GM19025 (cell line): ENCODE results near the gene COL5A1.
"Not testable (repeated sequence)": the region's sequence is repeated elsewhere in the genome, so short reads cannot be mapped to it uniquely, and the experiment has no call there.

Experiments
- ATAC-seq: cut with Tn5 transposase; IDR thresholded peaks from one replicate; pipeline ENCODE4 v1.9.1; 2021; ENCODE audit warnings: mild to moderate bottlenecking, low read depth, moderate library complexity; ENCODE audit not compliant: unreplicated experiment

Gene COL5A1

DNA sequence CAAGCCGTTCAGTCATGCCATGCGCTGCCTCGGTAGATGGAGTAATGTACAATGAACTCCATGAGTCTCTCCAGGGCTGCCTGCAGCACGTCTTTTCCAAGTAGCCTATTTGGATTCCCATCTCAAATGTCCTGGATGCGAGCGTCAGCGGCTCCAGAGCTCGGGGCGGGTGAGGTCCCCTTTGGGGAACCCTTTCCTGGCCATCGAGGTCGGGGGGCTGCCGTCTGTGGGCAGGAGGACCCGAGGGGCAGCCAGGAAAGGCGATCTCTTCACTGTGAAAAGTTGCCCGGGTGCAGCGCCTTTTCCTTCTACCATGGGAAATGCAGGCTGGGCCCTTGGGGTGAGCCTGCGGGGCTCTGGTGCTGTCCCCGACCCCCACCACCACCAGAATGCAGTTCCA, 202.1 kb downstream of the COL5A1 start:
- ATAC-seq: no peak

DNA sequence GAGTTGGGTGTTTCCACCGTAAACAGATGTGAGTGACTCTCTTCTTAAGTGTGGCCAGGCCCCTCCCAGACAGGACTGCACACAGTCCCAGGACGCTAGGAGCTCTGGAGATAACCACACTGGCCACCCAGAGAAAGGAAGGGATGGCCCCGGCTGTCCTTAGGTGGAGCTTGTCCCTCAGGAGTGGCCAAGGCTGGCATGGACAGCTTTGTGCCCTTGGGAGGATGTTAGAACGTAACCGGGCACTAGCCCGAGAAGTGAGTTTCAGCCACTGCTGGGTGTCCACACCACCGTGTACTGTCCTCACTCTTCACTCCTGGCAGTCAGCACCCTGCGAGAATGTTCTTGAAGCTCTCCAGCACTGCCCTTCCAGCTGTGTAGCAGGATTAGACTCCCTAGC, 203.2 kb downstream of the COL5A1 start:
- no peak for ATAC-seq

DNA sequence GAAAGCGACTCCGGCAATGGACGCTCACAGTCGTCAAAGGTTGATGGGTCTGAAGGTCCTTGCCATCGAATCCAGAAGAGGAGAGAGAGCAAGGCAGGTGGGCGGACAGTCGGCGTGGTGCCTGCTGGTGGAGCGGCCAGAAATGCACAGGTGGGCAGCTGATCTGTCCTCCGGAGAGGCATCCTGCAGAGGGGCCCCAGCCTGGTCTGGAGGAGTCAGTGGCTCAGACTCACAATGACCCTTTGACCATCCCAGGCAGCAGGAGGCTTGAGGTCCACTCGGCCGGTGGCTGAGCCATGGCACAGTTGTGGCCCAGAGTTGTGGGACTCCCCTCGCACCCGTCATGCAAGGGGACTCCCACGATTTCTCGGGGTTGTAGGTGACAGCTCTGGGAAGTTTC, 204.6 kb downstream of the COL5A1 start:
- ATAC-seq: no peak

DNA sequence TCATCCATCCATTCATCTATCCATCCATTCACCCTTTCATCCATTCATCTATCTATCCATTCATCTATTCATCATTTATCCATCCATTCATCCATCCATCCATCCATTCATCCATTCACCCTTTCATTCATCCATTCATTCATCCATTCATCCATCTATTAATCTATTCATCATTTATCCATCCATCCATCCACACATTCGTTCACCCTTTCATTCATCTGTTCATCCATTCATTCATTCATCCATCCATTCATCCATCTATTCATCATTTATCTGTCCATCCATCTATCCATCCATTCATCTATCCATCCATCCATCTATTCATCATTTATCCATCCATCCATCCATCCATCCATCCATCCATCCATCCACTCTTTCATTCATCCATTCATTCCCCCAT, 205.1 kb downstream of the COL5A1 start:
- no peak for ATAC-seq

DNA sequence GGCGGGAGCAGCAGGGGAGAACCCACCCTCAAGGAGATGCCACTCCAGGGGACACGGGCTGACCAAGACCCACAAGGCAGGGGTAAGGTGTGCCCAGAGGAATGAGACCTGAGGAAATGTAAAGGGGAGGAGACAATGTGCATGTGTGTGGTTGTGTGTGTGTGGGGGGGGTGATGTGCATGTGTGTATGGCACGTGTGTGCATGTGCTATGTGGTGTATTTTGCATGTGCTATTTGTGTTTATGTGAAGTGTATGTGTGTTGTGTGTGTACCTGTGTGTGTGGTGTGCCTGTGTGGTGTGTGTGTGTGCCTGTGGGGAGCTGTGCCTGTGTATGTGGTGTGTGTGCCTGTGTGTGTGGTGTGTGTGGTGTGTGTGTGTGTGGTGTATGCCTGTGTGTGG, 205.5 kb downstream of the COL5A1 start:
- ATAC-seq: no peak

- ATAC-seq: no peak
Measured at GRCh38 chr9:134847752-134848432, 206.3 kb downstream of the COL5A1 start.

DNA sequence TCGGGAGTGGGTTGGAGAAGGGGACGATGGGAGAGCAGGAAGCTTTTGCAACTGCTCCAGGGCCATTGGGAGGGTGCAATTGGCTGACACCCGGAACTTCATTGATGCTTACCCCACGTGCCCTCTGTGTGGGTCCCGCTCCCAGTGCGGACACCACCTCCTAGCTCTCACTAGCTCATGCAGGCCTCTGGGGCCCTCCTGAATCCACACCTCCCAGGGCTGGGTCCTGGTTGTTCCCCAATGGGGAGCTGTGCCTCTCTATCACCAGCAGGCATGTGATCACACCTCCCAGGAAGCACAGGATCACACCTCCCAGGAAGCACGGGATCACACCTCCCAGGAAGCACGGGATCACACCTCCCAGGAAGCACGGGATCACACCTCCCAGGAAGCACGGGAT, 206.9 kb downstream of the COL5A1 start:
- ATAC-seq: no peak

GRCh38 chr9:134850611-134851010, 209.0 kb downstream of the COL5A1 start:
- no peak for ATAC-seq

- no peak for ATAC-seq
Measured at GRCh38 chr9:134851020-134851419, 209.4 kb downstream of the COL5A1 start.

GRCh38 chr9:134852906-134853654, 211.5 kb downstream of the COL5A1 start:
- no peak for ATAC-seq

- no peak for ATAC-seq
Measured at GRCh38 chr9:134853893-134854292, 212.3 kb downstream of the COL5A1 start.

GRCh38 chr9:134854541-134854981, 213.0 kb downstream of the COL5A1 start:
- no peak for ATAC-seq

DNA sequence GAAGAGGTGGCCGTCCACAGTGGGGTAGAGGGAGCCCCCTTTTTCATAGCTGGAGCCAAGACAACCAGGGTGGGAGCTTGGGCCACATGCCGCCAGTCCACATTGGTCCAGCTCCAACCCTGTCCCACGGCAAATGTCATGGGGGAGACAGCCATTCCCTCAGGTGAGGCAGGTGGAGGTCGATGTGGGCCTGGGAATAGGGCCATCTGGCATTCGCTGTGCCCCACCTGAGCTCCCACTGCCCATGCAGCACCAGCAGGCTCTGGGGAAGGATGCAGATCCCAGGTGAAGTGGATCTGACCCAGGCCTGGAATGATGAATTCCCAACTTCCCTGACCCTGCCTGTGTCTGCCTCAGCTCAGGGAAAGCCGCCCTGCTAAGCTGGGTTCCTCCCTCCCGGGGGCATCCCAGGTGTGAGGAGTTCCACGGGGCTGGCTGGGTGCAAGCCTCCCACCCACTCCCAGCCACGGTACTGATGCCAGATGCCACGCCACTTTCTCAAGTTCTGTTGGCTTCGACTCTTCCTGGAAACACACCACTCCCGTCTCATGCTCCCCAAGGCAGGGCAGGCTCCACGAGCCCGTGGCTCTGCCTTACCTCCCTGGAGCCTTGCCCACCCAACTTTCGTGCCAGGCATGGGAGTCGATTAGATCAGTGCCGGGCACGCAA, 213.8 kb downstream of the COL5A1 start:
- no peak for ATAC-seq

GRCh38 chr9:134855900-134856377, 214.3 kb downstream of the COL5A1 start:
- ATAC-seq: no peak

DNA sequence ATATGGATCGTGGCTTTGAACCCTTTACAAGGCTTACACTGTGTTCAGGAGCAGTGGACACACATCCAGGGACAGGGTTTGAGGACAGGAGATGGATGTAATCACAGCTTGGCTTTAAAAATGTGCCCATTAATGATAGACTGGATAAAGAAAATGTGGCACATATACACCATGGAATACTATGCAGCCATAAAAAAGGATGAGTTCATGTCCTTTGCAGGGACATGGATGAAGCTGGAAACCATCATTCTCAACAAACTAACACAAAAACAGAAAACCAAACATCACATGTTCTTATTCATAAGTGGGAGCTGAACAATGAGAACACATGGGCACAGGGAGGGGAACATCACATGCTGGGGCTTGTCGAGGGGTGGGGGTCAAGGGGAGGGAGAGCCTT, 215.8 kb downstream of the COL5A1 start:
- not testable (repeated sequence) for ATAC-seq

GRCh38 chr9:134858051-134858841, 216.6 kb downstream of the COL5A1 start:
- no peak for ATAC-seq

DNA sequence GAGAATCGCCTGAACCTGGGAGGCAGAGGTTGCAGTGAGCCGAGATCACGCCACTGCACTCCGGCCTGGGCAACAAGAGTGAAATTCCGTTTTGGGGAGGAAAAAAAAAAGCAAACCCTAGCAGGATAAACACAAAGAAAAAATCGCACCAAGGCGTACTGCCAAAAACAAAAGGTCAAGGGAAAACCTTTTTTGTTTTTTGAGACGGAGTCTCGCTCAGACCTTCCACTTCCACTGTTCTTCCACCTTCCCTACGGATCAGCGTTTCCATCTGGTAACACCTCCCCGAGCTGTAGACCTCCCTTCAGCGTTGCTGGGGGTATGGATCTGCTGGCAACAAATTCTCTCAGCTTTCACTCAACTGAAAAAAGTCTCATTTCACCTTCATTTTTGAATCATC, 218.9 kb downstream of the COL5A1 start:
- no peak for ATAC-seq

DNA sequence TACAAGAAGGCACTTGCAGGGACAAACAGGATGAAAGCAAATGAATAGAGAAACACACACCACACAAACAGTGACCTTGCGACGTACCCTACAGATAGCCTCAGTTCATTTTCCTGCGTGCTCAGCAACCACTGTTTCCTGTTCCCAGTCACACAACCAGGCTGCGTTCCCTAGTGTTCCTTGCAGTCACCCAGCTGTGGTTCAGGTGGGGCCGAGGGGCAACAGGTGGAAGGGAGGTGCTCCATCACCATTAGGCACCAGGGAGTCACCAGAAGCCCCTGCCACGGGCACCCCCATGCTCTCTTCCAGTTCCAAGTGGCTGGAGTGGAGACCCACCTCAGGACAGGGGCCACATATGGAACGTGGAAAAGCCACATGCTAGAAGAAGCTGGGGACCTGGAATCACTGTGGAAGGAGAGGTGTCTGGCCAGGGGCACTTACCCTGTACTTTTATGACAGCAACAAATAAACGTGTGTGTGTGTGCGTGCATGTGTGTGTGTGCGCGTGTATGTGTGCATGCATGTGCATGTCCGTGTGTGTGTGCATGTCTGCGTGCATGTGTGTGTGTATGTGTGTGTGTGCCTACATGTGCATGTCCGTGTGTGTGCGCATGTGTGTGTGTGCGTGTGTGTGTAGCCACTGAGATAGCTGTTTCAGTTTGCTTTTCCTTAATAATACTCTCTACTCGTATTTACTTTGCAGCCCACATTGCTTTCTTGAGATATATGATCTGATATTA, 220.2 kb downstream of the COL5A1 start:
- no peak for ATAC-seq

DNA sequence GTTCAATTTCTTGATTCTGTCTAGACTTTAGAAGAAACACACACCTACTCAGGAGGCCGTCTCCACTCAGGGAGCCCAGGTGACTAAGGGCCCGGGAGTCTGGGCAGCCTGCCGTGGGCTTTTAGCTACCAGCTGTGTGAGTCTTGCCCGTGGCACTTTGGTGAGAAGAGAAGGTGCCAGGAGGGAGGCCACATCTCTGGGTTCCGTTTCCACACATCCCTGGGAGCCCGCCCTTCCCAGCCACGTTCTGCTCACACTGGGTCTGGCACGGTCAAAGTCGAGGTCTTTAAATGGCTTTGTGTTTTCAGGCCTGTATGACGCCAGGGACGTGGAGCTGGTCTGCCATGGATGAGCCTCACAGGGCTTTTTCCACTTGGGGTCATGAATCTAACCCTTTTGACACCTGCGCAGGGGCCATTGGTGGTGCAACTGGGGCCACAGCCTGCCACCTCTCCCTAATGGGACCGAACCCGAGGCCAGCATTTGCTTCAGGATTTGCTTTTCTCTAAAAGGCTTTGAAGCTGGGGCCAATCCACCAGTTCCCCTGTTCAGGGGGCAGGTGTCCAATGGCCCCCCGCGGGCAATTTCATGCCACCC, 221.8 kb downstream of the COL5A1 start:
- no peak for ATAC-seq
